ENCODE data around the gene ZNF93.
"Not testable (repeated sequence)": the region's sequence is repeated elsewhere in the genome, so short reads cannot be mapped to it uniquely, and the experiment has no call there.

DNA sequence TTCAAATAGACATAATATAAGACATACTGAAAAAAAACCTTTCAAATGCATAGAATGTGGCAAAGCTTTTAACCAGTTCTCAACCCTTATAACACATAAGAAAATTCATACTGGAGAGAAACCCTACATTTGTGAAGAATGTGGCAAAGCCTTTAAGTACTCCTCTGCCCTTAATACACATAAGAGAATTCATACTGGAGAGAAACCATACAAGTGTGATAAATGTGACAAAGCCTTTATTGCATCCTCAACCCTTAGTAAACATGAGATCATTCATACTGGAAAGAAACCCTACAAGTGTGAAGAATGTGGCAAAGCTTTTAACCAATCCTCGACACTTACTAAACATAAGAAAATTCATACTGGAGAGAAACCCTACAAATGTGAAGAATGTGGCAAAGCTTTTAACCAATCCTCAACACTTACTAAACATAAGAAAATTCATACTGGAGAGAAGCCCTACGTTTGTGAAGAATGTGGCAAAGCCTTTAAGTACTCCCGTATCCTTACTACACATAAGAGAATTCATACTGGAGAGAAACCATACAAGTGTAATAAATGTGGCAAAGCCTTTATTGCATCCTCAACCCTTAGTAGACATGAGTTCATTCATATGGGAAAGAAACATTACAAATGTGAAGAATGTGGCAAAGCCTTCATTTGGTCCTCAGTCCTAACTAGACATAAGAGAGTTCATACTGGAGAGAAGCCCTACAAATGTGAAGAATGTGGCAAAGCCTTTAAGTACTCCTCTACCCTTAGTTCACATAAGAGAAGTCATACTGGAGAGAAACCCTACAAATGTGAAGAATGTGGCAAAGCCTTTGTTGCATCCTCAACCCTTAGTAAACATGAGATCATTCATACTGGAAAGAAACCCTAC, 32.9 kb downstream of the ZNF93 start:
- TF ChIP-seq, protein P1, sequence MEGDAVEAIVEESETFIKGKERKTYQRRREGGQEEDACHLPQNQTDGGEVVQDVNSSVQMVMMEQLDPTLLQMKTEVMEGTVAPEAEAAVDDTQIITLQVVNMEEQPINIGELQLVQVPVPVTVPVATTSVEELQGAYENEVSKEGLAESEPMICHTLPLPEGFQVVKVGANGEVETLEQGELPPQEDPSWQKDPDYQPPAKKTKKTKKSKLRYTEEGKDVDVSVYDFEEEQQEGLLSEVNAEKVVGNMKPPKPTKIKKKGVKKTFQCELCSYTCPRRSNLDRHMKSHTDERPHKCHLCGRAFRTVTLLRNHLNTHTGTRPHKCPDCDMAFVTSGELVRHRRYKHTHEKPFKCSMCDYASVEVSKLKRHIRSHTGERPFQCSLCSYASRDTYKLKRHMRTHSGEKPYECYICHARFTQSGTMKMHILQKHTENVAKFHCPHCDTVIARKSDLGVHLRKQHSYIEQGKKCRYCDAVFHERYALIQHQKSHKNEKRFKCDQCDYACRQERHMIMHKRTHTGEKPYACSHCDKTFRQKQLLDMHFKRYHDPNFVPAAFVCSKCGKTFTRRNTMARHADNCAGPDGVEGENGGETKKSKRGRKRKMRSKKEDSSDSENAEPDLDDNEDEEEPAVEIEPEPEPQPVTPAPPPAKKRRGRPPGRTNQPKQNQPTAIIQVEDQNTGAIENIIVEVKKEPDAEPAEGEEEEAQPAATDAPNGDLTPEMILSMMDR (IDR thresholded peaks at IDR 0.05), result not testable (repeated sequence)
- TF ChIP-seq TCF7 (CRISPR knock-in tag; IDR thresholded peaks at IDR 0.05; ENCODE audit: low read depth); NFATC4 (CRISPR knock-in tag; IDR thresholded peaks at IDR 0.05): not testable (repeated sequence)
- TF ChIP-seq, protein P2, sequence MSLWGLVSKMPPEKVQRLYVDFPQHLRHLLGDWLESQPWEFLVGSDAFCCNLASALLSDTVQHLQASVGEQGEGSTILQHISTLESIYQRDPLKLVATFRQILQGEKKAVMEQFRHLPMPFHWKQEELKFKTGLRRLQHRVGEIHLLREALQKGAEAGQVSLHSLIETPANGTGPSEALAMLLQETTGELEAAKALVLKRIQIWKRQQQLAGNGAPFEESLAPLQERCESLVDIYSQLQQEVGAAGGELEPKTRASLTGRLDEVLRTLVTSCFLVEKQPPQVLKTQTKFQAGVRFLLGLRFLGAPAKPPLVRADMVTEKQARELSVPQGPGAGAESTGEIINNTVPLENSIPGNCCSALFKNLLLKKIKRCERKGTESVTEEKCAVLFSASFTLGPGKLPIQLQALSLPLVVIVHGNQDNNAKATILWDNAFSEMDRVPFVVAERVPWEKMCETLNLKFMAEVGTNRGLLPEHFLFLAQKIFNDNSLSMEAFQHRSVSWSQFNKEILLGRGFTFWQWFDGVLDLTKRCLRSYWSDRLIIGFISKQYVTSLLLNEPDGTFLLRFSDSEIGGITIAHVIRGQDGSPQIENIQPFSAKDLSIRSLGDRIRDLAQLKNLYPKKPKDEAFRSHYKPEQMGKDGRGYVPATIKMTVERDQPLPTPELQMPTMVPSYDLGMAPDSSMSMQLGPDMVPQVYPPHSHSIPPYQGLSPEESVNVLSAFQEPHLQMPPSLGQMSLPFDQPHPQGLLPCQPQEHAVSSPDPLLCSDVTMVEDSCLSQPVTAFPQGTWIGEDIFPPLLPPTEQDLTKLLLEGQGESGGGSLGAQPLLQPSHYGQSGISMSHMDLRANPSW (CRISPR knock-in tag; conservative IDR thresholded peaks at IDR 0.05; ENCODE audit: low read depth), result not testable (repeated sequence)

Data from WTC11 (cell line).